Psoas muscle (tissue), 8 donors: ENCODE results near the gene FASTKD2. TPM values are rescaled to one million over a fixed set of nuclear protein-coding genes. Genes with fewer than 3 reads are reported as not detected.

Experiments used
- ATAC-seq, 4 donors: fragments of 200-7000 bp; cut with Tn5 transposase; one replicate each; pipeline ENCODE4 v1.9.1; 2020; ENCODE audit warnings: moderate library complexity in 3 of 4, mild to moderate bottlenecking in 2 of 4
- DNase-seq, 2 donors: peaks; one replicate each; pipeline ENCODE4 v3.0.0-alpha.2; 2020
- H3K27ac ChIP-seq: fragments of 200-600 bp; one replicate; pipeline ENCODE4 v1.8.0; 2022
- H3K27me3 ChIP-seq, 3 donors: fragments of 200-600 bp in 1 of 3; one replicate each; pipeline versions ENCODE4 v1.6.1 to v1.8.0; 2013 to 2022; ENCODE audit warnings: low read length in 2 of 3, mild to moderate bottlenecking in 2 of 3, moderate library complexity in 1 of 3; ENCODE audit not compliant: insufficient read depth in 3 of 3
- H3K36me3 ChIP-seq, 2 donors: fragments of 200-600 bp in 1 of 2; one replicate each; pipeline versions ENCODE4 v1.6.1 to v1.8.0; 2013 to 2022; ENCODE audit warnings: low read depth in 1 of 2, mild to moderate bottlenecking in 1 of 2, moderate library complexity in 1 of 2; ENCODE audit not compliant: insufficient read depth in 1 of 2
- H3K4me1 ChIP-seq: fragments of 200-600 bp; one replicate; pipeline ENCODE4 v1.8.0; 2022
- H3K4me3 ChIP-seq: fragments of 200-600 bp; one replicate; pipeline ENCODE4 v1.8.0; 2022; ENCODE audit warnings: mild to moderate bottlenecking
- H3K9me3 ChIP-seq: fragments of 200-600 bp; one replicate; pipeline ENCODE4 v1.8.0; 2022
- WGBS, 3 donors: extraction: QIAGEN DNeasy Blood & Tissue Kit; methylation state at CpG; one replicate each; pipeline versions ENCODE4 v1.1.6 to v1.1.7; 2013; 5-methylcytosine and 5-hydroxymethylcytosine counted together
- intact Hi-C, 2 donors: fragments of 100-400 bp; cut with DNase I; formaldehyde crosslinking; loops; one replicate each; pipeline versions ENCODE4 v1.11.0 to v1.14.2; 2022
- long read RNA-seq, 2 donors: library from polyadenylated mRNA; unstranded; transcript quantifications; one replicate each; pipeline ENCODE4 v2.0.0, GENCODE V29; 2021
- polyA plus RNA-seq, 3 donors: library from polyadenylated mRNA; stranded (reverse); fragments of 200-250 nt; gene quantifications; one replicate each; pipeline ENCODE4 v1.2.3, GENCODE V29; 2013
- total RNA-seq, 4 donors: library from RNA; stranded (reverse); fragmentation: NEBNext Ultra II Directional in 2 of 4; extraction: Animal tissue kit (Norgen Biotek cat#: 25700) in 2 of 4; gene quantifications; one replicate each; pipeline versions ENCODE4 v1.2.1 to v1.2.4, GENCODE V29; 2021 to 2023
- TF ChIP-seq, protein P1 (sequence below): fragments of 200-600 bp; IDR thresholded peaks from one replicate; pipeline ENCODE4 v1.8.0; 2022; ENCODE audit warnings: antibody characterized with exemption
- donor health status: healthy with polysubstance abuse.
- donor health status: DM: no; HTN: no; CAD: no; lungs with moderate emphysema.
- donor health status: Bipolar disorder and iron deficiency.
- donor health status: healthy.
- donor health status: DM: yes; HTN: yes; CAD: no.
- donor health status: DM: no; HTN: no; CAD: no.
- donor health status: DM: no; HTN: no; CAD: no.
- donor health status: DM: yes; HTN: yes; CAD: no.

Gene FASTKD2
- total RNA-seq (10 to 100 TPM; 29.8 to 52.0 (median 47.4) TPM), polyA plus RNA-seq (10 to 100 TPM; 27.3 to 59.6 (median 54.7) TPM)
- long read RNA-seq, donor 1, transcript FASTKD2-201 (12 exons, 3,188 nt) = major isoform, 33 of 64 reads
- long read RNA-seq, donor 1, transcript FASTKD2-202 (12 exons, 2,586 nt) = minor isoform, 24 of 64 reads
- long read RNA-seq, donor 1, partial matches to known transcripts = 1 of 64 reads
- long read RNA-seq, donor 1, other reads (novel, unspliced or antisense) = 3 of 64 reads
- long read RNA-seq, donor 2, full-length matches to known transcripts = 197 of 224 reads
- long read RNA-seq, donor 2, partial matches to known transcripts = 14 of 224 reads
- long read RNA-seq, donor 2, other reads (novel, unspliced or antisense) = 13 of 224 reads

DNA sequence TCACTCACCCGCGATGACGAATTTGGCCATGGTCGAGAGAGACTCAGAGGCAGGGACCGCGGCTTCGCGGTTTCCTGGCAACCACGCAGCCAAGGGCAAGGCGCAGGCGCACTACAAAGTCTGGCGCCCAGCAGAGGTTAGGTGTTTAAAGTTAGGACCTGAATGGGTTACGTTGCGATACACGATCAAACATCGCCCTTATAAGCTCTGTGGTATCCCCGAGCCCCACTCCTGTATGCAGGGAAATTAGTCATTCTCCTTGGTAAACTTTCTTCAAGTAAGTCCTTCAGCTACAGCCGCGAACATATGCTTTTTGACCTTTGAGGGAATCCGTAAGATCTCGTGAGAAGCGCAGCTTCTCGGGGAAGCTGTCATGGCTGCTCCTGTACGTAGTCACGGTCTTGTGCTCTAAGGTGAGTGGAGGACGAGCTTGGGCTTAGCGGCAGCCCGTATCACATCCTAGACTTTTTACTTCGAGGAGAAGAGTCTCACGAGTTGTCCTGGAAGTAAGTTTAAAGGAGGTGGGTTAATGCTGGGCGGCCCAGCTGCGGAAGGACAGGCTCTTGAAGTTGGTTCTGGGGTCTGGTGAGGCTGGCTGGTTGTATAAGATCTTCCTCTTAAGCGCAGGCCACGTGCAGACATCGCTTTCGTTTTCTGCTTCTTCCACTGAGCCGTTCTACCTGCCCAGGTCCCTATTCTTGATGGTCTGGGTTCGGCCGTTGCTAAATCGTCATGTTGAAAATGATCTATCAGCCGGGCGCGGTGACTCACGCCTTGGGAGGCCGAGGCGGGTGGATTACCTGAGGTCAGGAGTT, at the start of gene FASTKD2, which contains the start of gene MDH1B:
Gene FASTKD2 (plus strand): TSS at position 365 of the 815 bp plus-strand sequence. CDS start 1,088 bp downstream, outside the sequence.
Gene MDH1B (minus strand): TSS at position 87 of the 815 bp plus-strand sequence. CDS start 57 bp downstream, at position 30.
- TF ChIP-seq, protein P1, sequence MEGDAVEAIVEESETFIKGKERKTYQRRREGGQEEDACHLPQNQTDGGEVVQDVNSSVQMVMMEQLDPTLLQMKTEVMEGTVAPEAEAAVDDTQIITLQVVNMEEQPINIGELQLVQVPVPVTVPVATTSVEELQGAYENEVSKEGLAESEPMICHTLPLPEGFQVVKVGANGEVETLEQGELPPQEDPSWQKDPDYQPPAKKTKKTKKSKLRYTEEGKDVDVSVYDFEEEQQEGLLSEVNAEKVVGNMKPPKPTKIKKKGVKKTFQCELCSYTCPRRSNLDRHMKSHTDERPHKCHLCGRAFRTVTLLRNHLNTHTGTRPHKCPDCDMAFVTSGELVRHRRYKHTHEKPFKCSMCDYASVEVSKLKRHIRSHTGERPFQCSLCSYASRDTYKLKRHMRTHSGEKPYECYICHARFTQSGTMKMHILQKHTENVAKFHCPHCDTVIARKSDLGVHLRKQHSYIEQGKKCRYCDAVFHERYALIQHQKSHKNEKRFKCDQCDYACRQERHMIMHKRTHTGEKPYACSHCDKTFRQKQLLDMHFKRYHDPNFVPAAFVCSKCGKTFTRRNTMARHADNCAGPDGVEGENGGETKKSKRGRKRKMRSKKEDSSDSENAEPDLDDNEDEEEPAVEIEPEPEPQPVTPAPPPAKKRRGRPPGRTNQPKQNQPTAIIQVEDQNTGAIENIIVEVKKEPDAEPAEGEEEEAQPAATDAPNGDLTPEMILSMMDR = no peak
- peaks cover 2 to 26% of the 10 kb centered on the region in 2 donors for H3K36me3 ChIP-seq
- peak; percentile 96 to 98 (median 97) for ATAC-seq
- peaks cover 18% of the 10 kb centered on the region for H3K4me1 ChIP-seq
- WGBS, 3 donors = 0% methylated on average over 46 of the region's 46 CpGs
- intact Hi-C loops = no loop called here
- peak within 1 kb of the TSS; percentile 89 for H3K4me3 ChIP-seq
- H3K9me3 ChIP-seq = no peaks in the 10 kb centered on the region
- peaks cover 0 to 12% (median 0%) of the 10 kb centered on the region in 3 donors for H3K27me3 ChIP-seq
- peak; percentile 95 to 97 for DNase-seq
- peak within 1 kb of the TSS; percentile 93 for H3K27ac ChIP-seq

DNA sequence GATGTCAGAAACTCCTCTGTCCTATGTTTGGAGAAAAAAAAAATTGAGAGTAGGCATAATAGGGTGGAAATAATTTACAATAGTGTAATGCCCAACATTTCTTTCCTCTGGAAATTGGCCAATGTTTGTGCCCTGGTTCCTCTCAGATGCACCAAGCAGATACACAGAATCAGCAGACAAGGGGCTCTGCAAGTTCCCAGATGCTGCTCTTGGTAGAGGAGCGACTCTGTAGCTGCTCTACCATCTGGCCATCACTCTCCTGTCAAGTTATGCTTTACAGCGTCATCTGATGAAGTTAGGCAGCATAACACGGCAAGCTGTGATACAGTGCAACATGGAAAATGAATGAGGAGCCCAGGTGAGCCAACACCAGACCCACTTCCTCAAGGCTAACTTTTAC, 48.8 kb upstream of the FASTKD2 start:
- no peaks in the 10 kb centered on the region for H3K36me3 ChIP-seq
- WGBS, 3 donors = 63 to 75% (median 75%) methylated on average over 3 of the region's 3 CpGs
- no peaks in the 10 kb centered on the region for H3K4me1 ChIP-seq
- ATAC-seq (no peak), DNase-seq (no peak)
- TF ChIP-seq, protein P1 = no peak
- H3K27me3 ChIP-seq = no peaks in the 10 kb centered on the region
- no peak overlapping the region for H3K4me3 ChIP-seq
- no peaks in the 10 kb centered on the region for H3K9me3 ChIP-seq
- H3K27ac ChIP-seq = no peak overlapping the region
- intact Hi-C loops = no loop called here

DNA sequence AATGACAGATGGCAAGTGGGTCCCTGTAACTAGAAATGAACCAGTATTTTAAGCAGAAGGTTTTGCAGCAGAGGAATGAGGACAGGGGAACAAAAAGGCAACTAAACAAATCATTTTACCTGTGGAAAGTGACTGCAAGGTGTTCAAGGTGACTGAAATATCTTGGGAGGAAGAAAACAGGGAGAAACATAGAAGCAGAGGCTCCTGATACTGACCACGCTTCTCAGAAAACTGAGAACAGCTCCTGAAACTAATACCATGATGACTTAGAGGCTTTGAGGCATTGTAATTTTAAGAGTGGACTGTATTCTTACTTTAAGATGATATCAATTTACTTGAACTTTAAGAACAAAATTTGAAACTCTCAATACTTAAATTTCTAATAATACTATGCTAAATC, 47.1 kb upstream of the FASTKD2 start, which contains the start of gene DYTN:
Gene DYTN (minus strand): TSS at position 101 of the 400 bp plus-strand sequence. CDS start 117 bp downstream, outside the sequence.
- TF ChIP-seq, protein P1 = no peak
- ATAC-seq (no peak), DNase-seq (no peak)
- Histone ChIP-seq H3K4me3 (no peak within 1 kb of the TSS), H3K36me3 (no peaks in the 10 kb centered on the region), H3K27ac (no peak within 1 kb of the TSS), H3K4me1 (no peaks in the 10 kb centered on the region), H3K27me3 (peaks cover 0 to 3% (median 0%) of the 10 kb centered on the region in 3 donors), H3K9me3 (no peaks in the 10 kb centered on the region)
- intact Hi-C loops = no loop called here
- WGBS, 3 donors = 28 to 38% (median 33%) methylated on average over 1 of the region's 1 CpG

DNA sequence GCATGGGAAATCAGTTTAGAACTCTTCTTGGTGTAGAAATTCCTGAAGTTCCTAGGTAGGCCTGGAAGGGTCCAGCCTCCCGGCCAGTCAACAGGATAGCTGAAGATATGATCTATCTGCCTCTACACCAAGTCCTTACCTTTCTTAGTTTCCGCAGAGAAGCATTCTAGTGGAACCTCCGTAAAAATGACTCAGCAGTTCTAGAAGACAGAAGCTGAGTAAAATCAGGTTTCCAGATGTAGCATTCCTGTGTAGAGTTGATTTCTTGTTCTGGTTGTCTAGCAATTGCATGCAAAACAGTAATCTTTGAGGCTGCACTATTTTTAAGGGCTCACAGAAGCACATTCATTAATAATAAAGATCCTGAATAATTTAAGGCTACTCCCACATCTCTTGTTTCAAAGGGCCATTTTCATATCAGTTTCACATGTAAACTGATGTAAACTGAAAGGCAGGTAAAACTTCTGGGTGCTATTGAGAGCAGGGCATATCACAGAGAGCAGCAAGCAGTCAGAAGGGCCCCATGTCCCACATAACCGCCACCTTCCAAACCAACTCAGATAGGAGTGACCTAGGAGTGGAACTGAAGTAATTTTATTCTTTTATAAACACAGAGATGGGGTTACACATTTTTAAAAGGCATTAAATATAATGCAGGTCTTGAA, 44.0 kb upstream of the FASTKD2 start:
- H3K4me3 ChIP-seq = no peak overlapping the region
- intact Hi-C loops = no loop called here
- WGBS, 3 donors = 87 to 90% (median 89%) methylated on average over 4 of the region's 4 CpGs
- H3K36me3 ChIP-seq = no peaks in the 10 kb centered on the region
- no peak for DNase-seq
- H3K4me1 ChIP-seq = no peaks in the 10 kb centered on the region
- ATAC-seq = no peak
- TF ChIP-seq, protein P1 = no peak
- H3K9me3 ChIP-seq = no peaks in the 10 kb centered on the region
- peaks cover 0 to 3% (median 0%) of the 10 kb centered on the region in 3 donors for H3K27me3 ChIP-seq
- no peak overlapping the region for H3K27ac ChIP-seq
